H1 (cell line): Measurements from ENCODE around the gene PUDP. TPM values are rescaled to one million over a fixed set of nuclear protein-coding genes. Genes with fewer than 3 reads are reported as not detected.

Experiments used
- ATF2 ChIP-seq: IDR thresholded peaks from 2 replicates; pipeline ENCODE4 v1.6.1; 2012; ENCODE audit warnings: low read length, inconsistent platforms
- BCL11A ChIP-seq, 2 experiments: IDR thresholded peaks; one replicate each; pipeline ENCODE4 v1.6.1; 2011; ENCODE audit warnings: low read depth in 2 of 2, low read length in 2 of 2, mild to moderate bottlenecking in 2 of 2
- CBX5 ChIP-seq: fragments of 300-800, 300-1000 bp; sonication (generic); IDR thresholded peaks from 2 replicates; pipeline ENCODE4 v1.7.1; 2016; ENCODE audit warnings: antibody characterized with exemption, low read length, low read depth
- CBX8 ChIP-seq: fragments of 300-800, 300-1000 bp; sonication (generic); IDR thresholded peaks from 2 replicates; pipeline ENCODE4 v1.7.1; 2016; ENCODE audit warnings: low read depth, low read length, borderline replicate concordance
- CHD7 ChIP-seq: fragments of 300-600 bp; sonication (generic); IDR thresholded peaks from 2 replicates; pipeline ENCODE4 v1.7.1; 2012; ENCODE audit warnings: low read length, moderate library complexity, mild to moderate bottlenecking, inconsistent platforms; ENCODE audit not compliant: insufficient replicate concordance
- EGR1 ChIP-seq: IDR thresholded peaks from 2 replicates; pipeline ENCODE4 v1.6.1; 2011; ENCODE audit warnings: low read depth, low read length, borderline replicate concordance
- polyA plus RNA-seq, 7 experiments: library from polyadenylated mRNA; depleted of rRNA in 3 of 7; stranded (reverse) in 5 of 7; unstranded in 2 of 7; fragments of >200 nt in 5 of 7; fragments of 200-250 nt in 2 of 7; gene quantifications; 1 replicate in 5 of 7; 2 replicates in 1 of 7; 4 replicates in 1 of 7; pipeline versions ENCODE4 v1.2.1 to v1.2.3, GENCODE V29; 2011 to 2013; ENCODE audit warnings: missing spikeins in 2 of 7, mixed read lengths in 2 of 7
- total RNA-seq: library from RNA; stranded (reverse); fragmentation: NEBNext Ultra II Directional; extraction: Animal tissue kit (Norgen Biotek cat#: 25700); gene quantifications from 2 replicates; pipeline ENCODE4 v1.2.1, GENCODE V29; 2021

PUDP gene
- total and polyA plus RNA-seq, 2 of the 8 experiments (the other 6 are each of a cell fraction or from before 2014, with no cell fraction given): 27.2 to 30.2 TPM

- TF ChIP-seq CHD7: no peak
- no peak for TF ChIP-seq BCL11A (IDR thresholded peaks at IDR 0.05; ENCODE audit: low read depth in 2 of 2, low read length in 2 of 2)
- TF ChIP-seq CBX5: no peak
- no peak for TF ChIP-seq ATF2
- no peak for TF ChIP-seq CBX8
- TF ChIP-seq EGR1: no peak
- TF ChIP-seq, all 59 proteins: peak for 0
Measured at GRCh38 chrX:7127056-7127455, 20.9 kb downstream of the PUDP start (continued).
